ENCODE results near the gene NBEAL2.
"Not testable (repeated sequence)": the region's sequence is repeated elsewhere in the genome, so short reads cannot be mapped to it uniquely, and the experiment has no call there.

The NBEAL2 gene

GRCh38 chr3:46946416-46946815 lies 33.0 kb upstream of the NBEAL2 start:
- DNase-seq = no peak

GRCh38 chr3:46946856-46947545 lies 32.5 kb upstream of the NBEAL2 start:
- DNase-seq = no peak

DNA sequence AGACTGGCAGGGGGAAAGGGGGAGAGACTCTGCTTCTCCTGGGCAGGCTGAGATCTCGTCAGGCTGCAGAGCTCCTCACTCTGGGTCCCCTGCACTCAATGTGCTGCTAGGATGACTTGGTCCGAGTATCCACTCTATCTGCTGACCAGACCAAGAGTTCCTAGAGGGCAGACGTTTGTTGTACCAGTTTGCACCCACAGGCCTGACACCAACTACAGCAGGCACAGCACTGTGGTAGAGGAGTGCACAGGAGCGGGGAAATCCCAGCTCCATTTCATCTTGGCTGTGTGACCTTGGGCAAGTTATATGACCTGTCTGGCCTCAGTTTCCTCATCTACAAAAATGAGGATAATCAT lies 31.9 kb upstream of the NBEAL2 start:
- no peak for DNase-seq

DNA sequence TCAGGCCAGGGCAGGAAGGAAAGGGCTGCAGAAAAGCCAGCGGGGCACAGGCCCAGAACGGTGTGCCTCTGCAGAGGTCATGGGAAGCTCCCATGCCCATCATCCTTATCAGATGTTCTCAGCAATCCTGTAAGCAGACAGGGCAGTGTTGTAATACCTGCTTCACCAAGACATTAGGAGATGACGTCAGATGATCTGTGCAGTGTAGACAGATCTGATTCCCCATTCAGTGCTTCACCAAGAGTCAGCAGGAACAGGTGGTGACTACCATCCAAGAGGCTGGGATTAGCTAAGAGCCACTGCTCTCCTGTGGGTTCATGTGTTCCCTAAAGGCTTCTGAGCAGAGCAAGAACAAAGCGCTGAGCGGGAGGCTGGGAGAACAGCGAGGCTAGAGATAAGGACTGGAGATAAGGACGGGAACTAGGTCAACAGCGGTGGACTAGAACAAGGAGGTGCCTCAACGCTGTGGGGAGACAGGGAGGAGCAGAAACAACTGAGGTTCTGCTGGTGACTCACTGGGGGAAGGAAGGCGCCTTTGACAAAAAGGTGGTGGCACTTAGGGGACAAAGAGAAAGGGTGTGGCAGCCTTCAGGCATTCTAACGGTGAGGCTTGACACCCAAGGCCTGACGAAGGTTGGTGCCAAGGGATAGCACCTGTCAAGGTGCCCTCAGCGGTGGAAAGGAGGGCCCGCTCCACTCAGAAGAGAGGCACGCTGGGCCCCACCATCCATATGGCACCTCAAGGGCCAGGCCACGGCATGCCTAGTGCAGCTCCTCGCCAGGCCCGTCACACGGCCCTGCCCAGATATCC lies 31.3 kb upstream of the NBEAL2 start:
- DNase-seq = no peak

- no peak for DNase-seq
Observed at GRCh38 chr3:46948830-46949671, 30.4 kb upstream of the NBEAL2 start.

GRCh38 chr3:46950177-46950576 lies 29.3 kb upstream of the NBEAL2 start:
- no peak for DNase-seq

DNA sequence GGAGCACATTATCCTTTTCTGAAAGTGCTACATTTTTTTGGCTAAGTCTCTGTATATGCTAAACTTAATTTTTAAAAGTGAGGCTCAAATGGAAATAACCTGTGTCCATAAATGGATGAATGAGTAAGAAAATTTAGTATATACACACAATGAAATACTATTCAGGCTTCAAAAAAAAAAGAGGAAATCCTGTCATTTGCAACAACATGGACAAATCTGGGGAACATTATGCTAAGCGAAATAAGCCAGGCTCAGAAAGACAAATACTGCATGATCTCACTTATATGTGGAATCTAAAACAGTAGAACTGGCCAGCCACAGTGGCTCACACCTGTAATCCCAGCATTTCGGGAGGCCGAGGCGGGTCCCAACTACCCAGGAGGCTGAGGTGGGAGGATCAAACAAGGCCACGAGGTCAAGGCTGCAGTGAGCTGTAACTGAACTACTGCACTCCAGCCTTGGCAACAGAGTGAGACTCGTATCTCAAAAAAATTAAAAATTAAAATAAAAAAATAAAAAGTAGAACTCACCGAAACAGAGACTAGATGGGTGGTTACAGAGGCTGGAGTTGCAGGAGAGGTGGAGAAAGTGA lies 28.7 kb upstream of the NBEAL2 start:
- DNase-seq = no peak

DNA sequence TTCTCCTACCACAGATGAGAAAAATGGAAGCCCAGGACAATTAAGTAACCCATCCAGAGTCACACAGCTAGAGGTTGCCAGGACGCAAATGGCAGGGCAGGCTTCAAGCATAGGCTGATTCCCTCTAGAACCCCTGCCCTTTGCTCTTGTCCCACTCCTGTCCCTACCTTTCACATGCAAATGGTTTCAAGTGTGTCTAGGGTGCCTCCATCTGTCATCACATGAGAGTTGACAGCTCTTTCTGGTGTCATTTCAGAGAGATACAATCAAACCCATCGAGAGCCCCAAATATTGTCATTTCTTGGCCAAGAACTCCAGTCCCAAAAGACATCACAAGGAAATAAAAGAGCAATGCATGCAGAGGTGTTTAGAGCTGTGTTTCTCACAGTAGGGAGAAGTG lies 26.7 kb upstream of the NBEAL2 start:
- DNase-seq = no peak

GRCh38 chr3:46953234-46954010 lies 26.0 kb upstream of the NBEAL2 start:
- DNase-seq = no peak

- no peak for DNase-seq
Observed at GRCh38 chr3:46954178-46954577, 25.3 kb upstream of the NBEAL2 start.

DNA sequence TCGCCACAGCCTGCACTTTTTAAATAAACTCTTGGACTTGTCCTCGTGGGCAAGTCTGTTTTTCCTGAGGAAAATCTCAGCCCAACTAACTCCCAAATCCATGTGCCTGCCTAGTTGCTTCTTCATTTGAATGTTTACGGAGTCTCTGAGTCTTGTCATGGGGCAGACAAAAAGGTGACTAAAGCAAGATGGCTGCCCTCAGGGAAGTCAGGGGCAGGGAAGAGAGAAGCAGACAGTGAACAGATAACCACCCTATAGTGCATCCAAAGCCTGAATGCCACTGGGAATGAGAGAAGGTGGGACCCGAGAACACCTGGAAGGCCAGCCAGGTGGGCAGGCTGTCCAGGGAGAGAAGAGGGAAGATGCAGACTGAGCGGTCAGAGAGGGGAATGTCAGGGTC lies 24.3 kb upstream of the NBEAL2 start:
- DNase-seq = no peak

DNA sequence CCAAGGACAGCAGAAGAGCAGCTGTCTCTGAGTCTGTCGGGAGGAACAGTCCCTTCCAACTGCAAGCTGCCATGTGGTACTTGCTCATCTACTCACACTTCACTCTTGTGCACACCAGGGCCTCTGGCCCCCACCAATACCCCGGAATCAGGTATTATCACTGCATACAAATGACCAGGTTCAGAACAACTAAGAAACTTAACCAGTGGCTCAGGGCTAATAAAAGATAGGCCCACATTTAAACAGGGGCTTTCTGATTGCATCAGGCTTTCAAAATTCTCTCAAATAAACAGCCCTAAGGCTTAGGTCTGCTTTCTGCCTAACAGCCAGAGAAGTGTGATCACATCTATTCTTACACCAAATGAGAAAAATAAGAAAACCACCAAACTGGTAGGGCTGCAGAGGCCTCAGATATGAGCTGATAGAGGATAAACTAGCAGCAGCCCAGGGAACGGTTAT lies 23.6 kb upstream of the NBEAL2 start:
- no peak for DNase-seq

DNA sequence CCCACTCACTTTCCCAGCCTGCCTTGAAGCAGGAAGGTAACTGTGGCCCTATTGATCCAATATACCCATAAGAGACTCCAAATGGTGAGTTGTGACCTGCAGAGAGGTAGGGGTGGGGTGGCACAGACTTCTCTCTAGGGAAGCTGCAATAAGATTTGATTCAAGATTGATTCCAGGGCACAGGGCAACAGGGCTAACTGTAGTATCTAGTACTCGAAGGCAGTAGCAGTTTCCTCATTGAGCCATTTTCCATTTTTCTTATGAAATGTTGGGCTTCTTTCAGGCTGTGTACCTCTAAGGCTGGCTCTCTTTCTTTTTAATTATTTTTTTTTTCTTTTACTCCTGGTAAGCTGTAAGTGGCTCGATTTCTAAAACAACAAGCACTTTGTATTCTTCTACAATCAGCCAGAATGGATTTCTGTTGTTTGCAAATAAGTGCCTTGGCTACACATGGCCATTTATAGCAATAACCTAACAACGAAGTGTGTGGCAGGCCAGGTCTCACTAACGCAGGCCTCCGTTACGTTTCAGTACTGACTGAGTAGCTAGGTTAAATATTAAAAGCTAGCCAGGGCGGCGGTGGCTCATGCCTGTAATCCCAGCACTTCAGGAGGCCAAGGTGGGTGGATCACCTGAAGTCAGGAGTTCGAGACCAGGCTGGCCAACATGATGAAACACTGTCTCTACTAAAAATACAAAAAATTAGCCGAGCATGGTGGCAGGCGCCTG lies 22.2 kb upstream of the NBEAL2 start:
- DNase-seq = no peak

DNA sequence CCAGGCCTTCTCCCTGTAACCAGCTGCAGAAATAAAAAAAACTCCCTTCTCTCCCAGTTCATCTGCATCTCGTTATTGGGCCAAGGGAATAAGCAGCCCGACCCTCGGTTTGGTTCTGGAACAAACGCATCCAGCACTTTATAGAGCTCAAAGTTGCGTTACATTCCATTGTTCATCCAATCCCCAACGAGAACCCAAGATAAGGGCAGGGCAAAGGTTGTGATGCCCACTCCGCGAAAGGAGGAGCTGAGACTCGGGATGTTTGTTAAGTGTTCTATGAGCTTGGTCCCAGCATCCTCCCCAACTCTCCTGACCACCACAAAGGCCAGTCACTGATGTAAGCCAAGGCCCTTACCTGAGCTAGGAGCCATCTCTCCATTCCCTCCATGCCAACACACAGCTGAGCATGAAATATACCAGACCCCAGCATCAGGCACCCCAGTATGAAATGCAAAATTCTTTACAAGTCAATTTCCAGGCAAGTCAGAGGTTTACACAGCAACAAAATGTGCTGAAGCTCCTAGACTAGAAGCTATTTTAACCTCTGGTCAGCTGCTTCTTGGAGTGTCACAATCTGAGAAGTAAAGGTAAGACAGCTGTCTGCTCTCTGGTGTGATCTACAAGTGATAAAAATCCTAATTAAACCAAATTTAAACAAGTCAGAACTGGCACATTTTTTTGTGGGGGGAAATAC lies 20.9 kb upstream of the NBEAL2 start:
- DNase-seq = no peak

- DNase-seq = no peak
Observed at GRCh38 chr3:46959161-46959511, 20.3 kb upstream of the NBEAL2 start.

- no peak for DNase-seq
Observed at GRCh38 chr3:46960081-46960701, 19.3 kb upstream of the NBEAL2 start.

GRCh38 chr3:46960835-46961234 lies 18.6 kb upstream of the NBEAL2 start:
- DNase-seq = no peak

- no peak for DNase-seq
Observed at GRCh38 chr3:46962427-46962826, 17.0 kb upstream of the NBEAL2 start.

DNA sequence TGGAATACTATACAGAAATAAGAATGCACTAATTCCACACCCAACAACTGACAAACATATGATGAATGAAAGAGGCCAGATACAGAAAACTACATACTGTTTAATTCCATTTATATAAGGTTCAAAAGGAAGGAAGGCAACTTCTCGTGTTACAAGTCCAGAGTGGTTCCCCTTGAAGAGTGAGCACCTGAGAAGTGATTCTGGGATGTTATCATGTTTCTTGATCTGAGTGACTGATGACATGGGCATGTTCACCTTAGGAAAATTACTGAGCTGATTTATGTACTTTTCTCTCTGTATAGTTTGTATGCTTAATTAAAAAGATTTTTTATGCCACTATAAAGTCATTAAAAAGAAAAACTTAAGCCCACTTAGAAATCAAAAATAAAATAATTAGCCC lies 16.5 kb upstream of the NBEAL2 start:
- DNase-seq = no peak

- not testable (repeated sequence) for DNase-seq
Observed at GRCh38 chr3:46964038-46964590, 15.4 kb upstream of the NBEAL2 start.
